Esophagus squamous epithelium (tissue), 5 donors: ENCODE measurements around the gene DNAH10. TPM values are rescaled to one million over a fixed set of nuclear protein-coding genes. Genes with fewer than 3 reads are reported as not detected.

Source experiments
- DNase-seq: peaks from one replicate; lab custom pipeline; 2025; lab: John Stamatoyannopoulos, UW
- H3K27ac ChIP-seq, 4 donors: fragments of 200-600 bp; sonication (generic); one replicate each; pipeline ENCODE4 v1.5.1; 2016 to 2019; ENCODE audit warnings: mild to moderate bottlenecking in 1 of 4
- H3K27me3 ChIP-seq, 4 donors: fragments of 200-600 bp; sonication (generic); 1 replicate in 3 of 4; 2 replicates in 1 of 4; pipeline versions ENCODE4 v1.5.1 to v1.6.0; 2017 to 2021; ENCODE audit warnings: antibody characterized with exemption in 1 of 4
- H3K36me3 ChIP-seq, 3 donors: fragments of 200-600 bp; sonication (generic); one replicate each; pipeline ENCODE4 v1.5.1; 2016 to 2019
- H3K4me1 ChIP-seq, 3 donors: fragments of 200-600 bp; sonication (generic); one replicate each; pipeline ENCODE4 v1.5.1; 2017 to 2019
- H3K4me3 ChIP-seq, 4 donors: fragments of 200-600 bp; sonication (generic); 1 replicate in 3 of 4; 2 replicates in 1 of 4; pipeline ENCODE4 v1.5.1; 2016 to 2019; ENCODE audit warnings: mild to moderate bottlenecking in 2 of 4, moderate library complexity in 1 of 4
- H3K9me3 ChIP-seq, 3 donors: fragments of 200-600 bp; sonication (generic); one replicate each; pipeline ENCODE4 v1.5.1; 2016 to 2019
- CTCF ChIP-seq, 6 experiments: fragments of 450-650 bp in 4 of 6; fragments of 200-600 bp in 2 of 6; sonication (generic) in 2 of 6; IDR thresholded peaks; one replicate each; pipeline ENCODE4 v1.5.1; 2016 to 2019; ENCODE audit warnings: antibody characterized with exemption in 6 of 6, mild to moderate bottlenecking in 4 of 6, moderate library complexity in 4 of 6
- POLR2A ChIP-seq, 4 donors: fragments of 450-650 bp; IDR thresholded peaks; one replicate each; pipeline ENCODE4 v1.6.1; 2017; ENCODE audit warnings: antibody characterized with exemption in 4 of 4, mild to moderate bottlenecking in 4 of 4, moderate library complexity in 3 of 4
- WGBS, 2 donors: methylation state at CpG; one replicate each; pipeline ENCODE4 v1.1.5; 2018; 5-methylcytosine and 5-hydroxymethylcytosine counted together
- intact Hi-C: fragments of 100-400 bp; cut with DNase I; formaldehyde crosslinking; loops from one replicate; pipeline ENCODE4 v1.15.0; 2022
- total RNA-seq, 4 donors: library from RNA; depleted of rRNA; stranded (reverse); fragments of >200 nt; gene quantifications; one replicate each; pipeline ENCODE4 v1.1.0, GENCODE V29; 2016
- donor health status: DM: yes; HTN: yes; CAD: no.

DNAH10 gene
- total RNA-seq, 4 donors from 2014 or later: not detected

GRCh38 chr12:123948796-123949769, 187.0 kb downstream of the DNAH10 start:
- Histone ChIP-seq H3K27me3 (no peaks in the 10 kb centered on the region), H3K4me3 (no peak overlapping the region), H3K4me1 (peaks cover 0 to 4% (median 0%) of the 10 kb centered on the region in 3 donors), H3K27ac (no peak overlapping the region), H3K36me3 (peaks cover 0 to 16% (median 0%) of the 10 kb centered on the region in 3 donors), H3K9me3 (no peaks in the 10 kb centered on the region)
- no peak for TF ChIP-seq POLR2A (IDR thresholded peaks at IDR 0.05)
- no peak for TF ChIP-seq CTCF (IDR thresholded peaks at IDR 0.05)
- intact Hi-C loops: no loop called here
- no peak for DNase-seq
- WGBS, 2 donors: 81 to 86% methylated on average over 15 of the region's 19 CpGs

GRCh38 chr12:123949770-123950165, 187.7 kb downstream of the DNAH10 start:
- no peak for TF ChIP-seq CTCF (IDR thresholded peaks at IDR 0.05)
- TF ChIP-seq POLR2A (IDR thresholded peaks at IDR 0.05): no peak
- Histone ChIP-seq H3K9me3 (no peaks in the 10 kb centered on the region), H3K27me3 (no peaks in the 10 kb centered on the region), H3K36me3 (peaks cover 0 to 9% (median 0%) of the 10 kb centered on the region in 3 donors), H3K4me1 (peaks cover 0 to 4% (median 0%) of the 10 kb centered on the region in 3 donors), H3K4me3 (no peak overlapping the region), H3K27ac (no peak overlapping the region)
- intact Hi-C loops: no loop called here
- DNase-seq: no peak
- WGBS, 2 donors: 92 to 94% methylated on average over 15 of the region's 15 CpGs

GRCh38 chr12:123950476-123951349, 188.6 kb downstream of the DNAH10 start:
- DNase-seq: no peak
- H3K9me3 ChIP-seq: no peaks in the 10 kb centered on the region
- H3K4me3 ChIP-seq: no peak overlapping the region
- no peaks in the 10 kb centered on the region for H3K27me3 ChIP-seq
- intact Hi-C loops: no loop called here
- WGBS, 2 donors: 89 to 90% methylated on average over 15 of the region's 15 CpGs
- peaks cover 0 to 4% (median 0%) of the 10 kb centered on the region in 3 donors for H3K4me1 ChIP-seq
- H3K27ac ChIP-seq: no peak overlapping the region
- H3K36me3 ChIP-seq: no peaks in the 10 kb centered on the region
- TF ChIP-seq POLR2A (IDR thresholded peaks at IDR 0.05) (no peak), CTCF (IDR thresholded peaks at IDR 0.05) (no peak)

GRCh38 chr12:123951467-123951866, 189.4 kb downstream of the DNAH10 start:
- WGBS, 2 donors: 82 to 84% methylated on average over 4 of the region's 4 CpGs
- no peak for DNase-seq
- Histone ChIP-seq H3K4me3 (no peak overlapping the region), H3K9me3 (no peaks in the 10 kb centered on the region), H3K27ac (no peak overlapping the region), H3K4me1 (peaks cover 0 to 4% (median 0%) of the 10 kb centered on the region in 3 donors), H3K27me3 (no peaks in the 10 kb centered on the region), H3K36me3 (no peaks in the 10 kb centered on the region)
- intact Hi-C loops: no loop called here
- TF ChIP-seq CTCF (IDR thresholded peaks at IDR 0.05): no peak
- no peak for TF ChIP-seq POLR2A (IDR thresholded peaks at IDR 0.05)
